GM20431 (cell line): ENCODE data around the gene USHBP1.
"Not testable (repeated sequence)": the region's sequence is repeated elsewhere in the genome, so short reads cannot be mapped to it uniquely, and the experiment has no call there.

Experiments
- in situ Hi-C: fragments of 300-500 bp; cut with MseI, MboI; formaldehyde crosslinking; loops from one replicate; pipeline ENCODE4 v1.15.0; 2020; ENCODE audit warnings: low sequenced_read_pairs; ENCODE audit not compliant: unreplicated experiment

The USHBP1 gene

GRCh38 chr19:17296273-17296672 is 31.7 kb upstream of the USHBP1 start:
- in situ Hi-C loops = no loop called here

GRCh38 chr19:17295551-17295950 is 31.0 kb upstream of the USHBP1 start:
- in situ Hi-C loops = not testable (repeated sequence)

- in situ Hi-C loops = no loop called here
Measured at GRCh38 chr19:17294051-17294891, 29.7 kb upstream of the USHBP1 start.

GRCh38 chr19:17293605-17294004 is 29.1 kb upstream of the USHBP1 start:
- in situ Hi-C loops = no loop called here

- in situ Hi-C loops = no loop called here
Measured at GRCh38 chr19:17292301-17293074, 27.9 kb upstream of the USHBP1 start.

- in situ Hi-C loops = no loop called here
Measured at GRCh38 chr19:17289489-17289888, 24.9 kb upstream of the USHBP1 start.

- in situ Hi-C loops = no loop called here
Measured at GRCh38 chr19:17286752-17287151, 22.2 kb upstream of the USHBP1 start.

GRCh38 chr19:17286263-17286662 is 21.7 kb upstream of the USHBP1 start:
- in situ Hi-C loops = no loop called here

GRCh38 chr19:17285415-17286135 is 21.0 kb upstream of the USHBP1 start:
- in situ Hi-C loops = no loop called here

GRCh38 chr19:17283504-17283996 is 19.0 kb upstream of the USHBP1 start:
- in situ Hi-C loops = no loop called here

GRCh38 chr19:17282488-17283125 is 18.1 kb upstream of the USHBP1 start:
- in situ Hi-C loops = no loop called here

GRCh38 chr19:17281391-17282304 is 17.1 kb upstream of the USHBP1 start, which contains the start of gene ANKLE1:
Gene ANKLE1, plus strand, starts transcription at chr19:17281901. Its CDS starts 20 bp downstream, at chr19:17281921.
- in situ Hi-C loops = no loop called here

- in situ Hi-C loops = no loop called here
Measured at GRCh38 chr19:17279436-17279835, 14.9 kb upstream of the USHBP1 start.

- in situ Hi-C loops = no loop called here
Measured at GRCh38 chr19:17275441-17276175, 11.1 kb upstream of the USHBP1 start.

GRCh38 chr19:17274892-17275291 is 10.3 kb upstream of the USHBP1 start:
- in situ Hi-C loops = not testable (repeated sequence)

- in situ Hi-C loops = no loop called here
Measured at GRCh38 chr19:17268754-17269153, 4.2 kb upstream of the USHBP1 start.

- in situ Hi-C loops = no loop called here
Measured at GRCh38 chr19:17266975-17267788, 2.6 kb upstream of the USHBP1 start, which contains the start of gene BABAM1. Gene BABAM1, plus strand, starts transcription at chr19:17267443. Its CDS starts 1,364 bp downstream, at chr19:17268807.
